ENCODE measurements around the gene NUDT22. TPM values are rescaled to one million over a fixed set of nuclear protein-coding genes. Genes with fewer than 3 reads are reported as not detected.

NUDT22 gene
- total RNA-seq, 4 donors from 2014 or later: 36.8 to 53.7 (median 45.8) TPM

GRCh38 chr11:64253481-64253880 lies 27.4 kb downstream of the NUDT22 start:
- Histone ChIP-seq H3K9me3 (no peaks in the 10 kb centered on the region), H3K4me3 (no peak overlapping the region), H3K36me3 (peaks cover 0 to 44% of the 10 kb centered on the region in 2 donors), H3K4me1 (peaks cover 0 to 41% (median 25%) of the 10 kb centered on the region in 3 donors), H3K27me3 (no peaks in the 10 kb centered on the region), H3K27ac (no peak overlapping the region)
- WGBS, 2 donors (ENCODE audit: low coverage in 1 of 2): no CpG with 5 or more reads among the region's 5 CpGs
- ATAC-seq: no peak
- no peak for TF ChIP-seq CTCF (IDR thresholded peaks at IDR 0.05)
- no peak for TF ChIP-seq POLR2AphosphoS5 (IDR thresholded peaks at IDR 0.05)
- no peak for TF ChIP-seq EP300 (IDR thresholded peaks at IDR 0.05)

- TF ChIP-seq EP300 (IDR thresholded peaks at IDR 0.05) (no peak), POLR2AphosphoS5 (IDR thresholded peaks at IDR 0.05) (no peak), POLR2A (IDR thresholded peaks at IDR 0.05) (no peak), CTCF (IDR thresholded peaks at IDR 0.05) (no peak)
- Histone ChIP-seq H3K27me3 (no peaks in the 10 kb centered on the region), H3K9me3 (no peaks in the 10 kb centered on the region), H3K4me3 (no peak overlapping the region), H3K36me3 (peaks cover 0 to 52% of the 10 kb centered on the region in 2 donors), H3K4me1 (peaks cover 0 to 41% (median 25%) of the 10 kb centered on the region in 3 donors), H3K27ac (no peak overlapping the region)
- 80% methylated on average over 1 of the region's 7 CpGs; no CpG with 5 or more reads in 1 of the 2 donors for WGBS, 2 donors (ENCODE audit: low coverage in 1 of 2)
- no peak for ATAC-seq
These were observed 28.3 kb downstream of the NUDT22 start for GRCh38 chr11:64254326-64254725.

GRCh38 chr11:64255135-64256128 lies 29.4 kb downstream of the NUDT22 start:
- 80% methylated on average over 14 of the region's 35 CpGs; no CpG with 5 or more reads in 1 of the 2 donors for WGBS, 2 donors (ENCODE audit: low coverage in 1 of 2)
- Histone ChIP-seq H3K4me1 (peaks cover 0 to 38% (median 24%) of the 10 kb centered on the region in 3 donors), H3K27ac (no peak overlapping the region), H3K4me3 (no peak overlapping the region), H3K9me3 (no peaks in the 10 kb centered on the region), H3K27me3 (no peaks in the 10 kb centered on the region), H3K36me3 (peaks cover 0 to 63% of the 10 kb centered on the region in 2 donors)
- TF ChIP-seq POLR2AphosphoS5 (IDR thresholded peaks at IDR 0.05) (no peak), EP300 (IDR thresholded peaks at IDR 0.05) (no peak), POLR2A (IDR thresholded peaks at IDR 0.05) (no peak), CTCF (IDR thresholded peaks at IDR 0.05) (no peak)
- ATAC-seq: no peak

- TF ChIP-seq EP300 (IDR thresholded peaks at IDR 0.05) (no peak), POLR2A (IDR thresholded peaks at IDR 0.05) (no peak)
- peaks cover 0 to 70% of the 10 kb centered on the region in 2 donors for H3K36me3 ChIP-seq
- no peaks in the 10 kb centered on the region for H3K27me3 ChIP-seq
- H3K4me1 ChIP-seq: peaks cover 0 to 30% (median 18%) of the 10 kb centered on the region in 3 donors
- ATAC-seq: no peak
- WGBS, 2 donors (ENCODE audit: low coverage in 1 of 2): no CpG with 5 or more reads among the region's 15 CpGs
- H3K27ac ChIP-seq: no peak overlapping the region
- H3K9me3 ChIP-seq: no peaks in the 10 kb centered on the region
- H3K4me3 ChIP-seq: no peak overlapping the region
These were observed 30.2 kb downstream of the NUDT22 start for GRCh38 chr11:64256300-64256699.

DNA sequence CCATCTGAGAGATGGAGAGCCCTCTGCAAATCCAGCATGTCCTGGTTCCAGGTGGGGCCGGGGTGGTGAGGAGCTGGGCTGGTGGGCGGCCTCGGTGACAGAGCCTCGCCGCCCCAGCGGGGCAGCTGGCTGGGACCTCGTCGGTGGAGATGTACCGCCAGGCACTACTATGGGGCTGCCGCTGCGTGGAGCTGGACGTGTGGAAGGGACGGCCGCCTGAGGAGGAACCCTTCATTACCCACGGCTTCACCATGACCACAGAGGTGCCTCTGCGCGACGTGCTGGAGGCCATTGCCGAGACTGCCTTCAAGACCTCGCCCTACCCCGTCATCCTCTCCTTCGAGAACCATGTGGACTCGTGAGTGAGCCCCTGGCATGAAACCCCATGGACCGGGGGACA lies 32.3 kb downstream of the NUDT22 start:
- no peak overlapping the region for H3K27ac ChIP-seq
- no peak overlapping the region for H3K4me3 ChIP-seq
- H3K27me3 ChIP-seq: no peaks in the 10 kb centered on the region
- ATAC-seq: no peak
- peaks cover 0 to 11% (median 4%) of the 10 kb centered on the region in 3 donors for H3K4me1 ChIP-seq
- no peaks in the 10 kb centered on the region for H3K9me3 ChIP-seq
- 91% methylated on average over 14 of the region's 24 CpGs; no CpG with 5 or more reads in 1 of the 2 donors for WGBS, 2 donors (ENCODE audit: low coverage in 1 of 2)
- H3K36me3 ChIP-seq: peaks cover 0 to 90% of the 10 kb centered on the region in 2 donors
- TF ChIP-seq POLR2AphosphoS5 (IDR thresholded peaks at IDR 0.05) (no peak), POLR2A (IDR thresholded peaks at IDR 0.05) (no peak), CTCF (IDR thresholded peaks at IDR 0.05) (no peak), EP300 (IDR thresholded peaks at IDR 0.05) (no peak)

Data from gastroesophageal sphincter (tissue), 4 donors.